ENCODE measurements around the gene GSKIP.

Gene GSKIP

DNA sequence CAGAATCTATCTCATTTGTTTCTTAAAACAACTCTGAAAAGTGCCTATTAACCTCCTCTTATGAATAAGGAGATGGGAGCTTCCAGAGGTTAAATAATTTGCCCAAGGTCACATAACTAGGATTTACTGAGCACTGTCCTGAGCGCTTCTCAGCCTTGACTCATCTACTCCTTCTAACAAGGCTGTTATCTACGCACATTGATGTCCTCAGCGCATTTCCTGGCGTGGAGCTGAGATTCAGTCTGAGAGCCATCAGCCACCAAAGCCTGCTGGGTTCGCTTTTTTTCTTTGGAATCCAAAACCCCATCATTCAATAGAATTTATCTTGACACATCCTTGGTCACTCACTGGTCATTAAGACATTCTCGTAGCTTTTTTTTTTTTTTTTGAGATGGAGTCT, 57.9 kb downstream of the GSKIP start:
- DNase-seq = no peak

DNA sequence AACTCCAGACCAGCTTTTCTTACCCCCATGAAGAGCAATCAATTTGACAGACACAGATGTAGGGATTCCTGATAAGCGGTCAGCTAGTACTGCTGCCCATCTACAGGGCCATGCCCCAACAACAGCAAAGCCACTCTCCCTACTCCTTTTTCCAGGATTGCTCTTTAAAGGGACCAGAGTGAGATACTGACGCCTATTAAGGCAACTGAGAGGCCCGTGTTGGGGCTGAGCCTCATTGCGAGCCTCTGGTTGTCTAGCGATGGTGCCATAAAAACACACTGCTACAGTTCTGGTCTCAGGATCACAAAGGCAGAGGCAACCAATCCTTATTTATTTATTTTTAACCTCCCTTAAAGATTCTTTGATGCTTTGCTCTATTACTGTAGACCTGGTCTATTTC, 59.7 kb downstream of the GSKIP start:
- no peak for DNase-seq

DNA sequence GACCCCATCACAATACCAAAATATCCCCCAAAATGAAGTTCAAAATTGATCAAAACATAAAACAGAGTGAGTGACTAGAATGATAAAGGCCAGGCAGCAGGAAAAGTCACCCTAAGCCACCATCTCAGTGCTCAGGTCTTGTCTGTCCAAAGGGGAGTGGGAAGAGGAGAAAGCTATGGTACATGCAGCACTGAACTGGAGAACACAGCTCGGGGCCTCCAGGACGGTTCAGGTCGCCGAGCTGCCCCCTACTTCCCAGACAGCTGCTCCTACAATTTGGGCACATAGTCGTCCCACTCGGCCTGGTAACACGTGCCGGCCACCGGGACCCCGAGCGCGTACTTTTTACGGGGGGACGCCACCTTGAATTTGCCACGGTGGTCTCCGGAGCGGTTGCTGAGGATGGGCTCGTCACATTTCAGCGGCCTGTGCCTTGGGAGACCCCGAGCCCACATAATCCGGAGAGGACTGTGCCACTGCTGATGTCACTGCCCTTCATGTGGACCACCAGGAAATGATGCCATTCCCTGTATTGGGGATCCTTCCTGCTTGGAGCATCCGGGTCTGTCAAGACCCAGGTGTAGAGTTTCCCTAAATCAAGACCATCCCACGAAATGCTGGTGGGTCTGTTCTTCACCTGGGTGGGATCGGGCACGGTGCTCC, 60.3 kb downstream of the GSKIP start:
- no peak for DNase-seq

DNA sequence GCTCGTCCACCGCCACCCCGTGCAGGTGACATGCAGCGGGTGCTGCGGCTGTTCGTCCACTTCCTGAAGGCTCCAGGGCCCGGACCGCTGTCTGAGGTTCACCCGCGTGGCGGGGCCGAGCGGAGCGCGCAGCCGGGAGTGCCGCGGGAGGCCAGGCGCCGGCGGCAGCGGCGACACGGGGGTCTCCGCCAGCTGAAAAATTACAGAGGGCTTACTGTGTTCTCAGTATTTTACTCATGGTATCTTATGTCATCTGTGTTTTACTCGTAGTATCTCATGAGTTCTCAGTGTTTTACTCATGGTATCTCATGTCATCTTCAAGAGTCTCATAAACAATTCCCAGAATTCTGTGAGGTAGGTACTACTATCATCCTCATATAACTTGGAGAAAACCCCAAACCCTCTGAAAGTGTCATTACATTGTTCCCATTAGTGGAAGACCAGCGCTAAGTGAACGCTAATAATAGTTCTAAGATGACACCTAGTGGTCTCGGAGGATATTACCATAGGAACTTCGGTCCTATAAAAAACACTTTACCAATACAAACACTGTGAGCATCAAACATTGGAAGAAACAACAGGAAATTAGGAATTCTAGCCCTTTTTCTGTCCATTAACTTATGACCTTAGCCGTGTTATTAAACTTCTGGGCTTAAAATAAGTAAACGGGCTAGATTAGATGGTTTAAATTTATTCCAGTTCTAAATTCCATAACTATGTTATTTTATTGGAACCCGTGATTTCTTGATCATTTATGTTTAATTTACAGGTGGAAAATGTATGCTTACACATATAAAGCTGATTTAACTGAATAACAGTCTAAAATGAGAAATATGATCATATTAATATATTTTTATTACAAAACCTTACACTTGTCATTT, 61.0 kb downstream of the GSKIP start:
- peak; percentile 75 for DNase-seq

DNA sequence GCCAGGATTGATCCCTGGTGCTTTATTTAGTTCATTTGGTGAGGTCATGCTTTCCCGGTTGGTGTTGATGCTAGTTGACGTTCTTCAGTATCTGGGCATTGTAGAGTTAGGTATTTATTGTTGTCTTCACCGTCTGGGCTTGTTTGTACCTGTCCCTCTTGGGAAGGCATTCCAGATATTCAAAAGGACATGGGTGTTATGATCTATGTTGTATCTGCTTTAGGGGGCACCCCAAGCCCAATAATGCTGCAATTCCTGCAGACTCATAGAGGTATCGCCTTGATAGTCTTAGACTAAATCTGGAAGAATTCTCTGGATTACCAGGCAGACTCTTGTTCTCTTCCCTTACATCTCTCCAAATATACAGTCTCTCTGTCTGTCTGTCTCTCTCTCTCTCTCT, 70.7 kb downstream of the GSKIP start:
- DNase-seq = no peak
